Esophagus squamous epithelium (tissue), 4 donors: ENCODE measurements around the gene CCDC187.

Source experiments
- POLR2A ChIP-seq, 4 donors: fragments of 450-650 bp; IDR thresholded peaks; one replicate each; pipeline ENCODE4 v1.6.1; 2017; ENCODE audit warnings: antibody characterized with exemption in 4 of 4, mild to moderate bottlenecking in 4 of 4, moderate library complexity in 3 of 4
- TF ChIP-seq, protein P1 (sequence below), 6 experiments: fragments of 450-650 bp in 4 of 6; fragments of 200-600 bp in 2 of 6; sonication (generic) in 2 of 6; IDR thresholded peaks; one replicate each; pipeline ENCODE4 v1.5.1; 2016 to 2019; ENCODE audit warnings: antibody characterized with exemption in 6 of 6, mild to moderate bottlenecking in 4 of 6, moderate library complexity in 4 of 6

GRCh38 chr9:136277746-136278145 is 26.1 kb downstream of the CCDC187 start:
- TF ChIP-seq, protein P1, sequence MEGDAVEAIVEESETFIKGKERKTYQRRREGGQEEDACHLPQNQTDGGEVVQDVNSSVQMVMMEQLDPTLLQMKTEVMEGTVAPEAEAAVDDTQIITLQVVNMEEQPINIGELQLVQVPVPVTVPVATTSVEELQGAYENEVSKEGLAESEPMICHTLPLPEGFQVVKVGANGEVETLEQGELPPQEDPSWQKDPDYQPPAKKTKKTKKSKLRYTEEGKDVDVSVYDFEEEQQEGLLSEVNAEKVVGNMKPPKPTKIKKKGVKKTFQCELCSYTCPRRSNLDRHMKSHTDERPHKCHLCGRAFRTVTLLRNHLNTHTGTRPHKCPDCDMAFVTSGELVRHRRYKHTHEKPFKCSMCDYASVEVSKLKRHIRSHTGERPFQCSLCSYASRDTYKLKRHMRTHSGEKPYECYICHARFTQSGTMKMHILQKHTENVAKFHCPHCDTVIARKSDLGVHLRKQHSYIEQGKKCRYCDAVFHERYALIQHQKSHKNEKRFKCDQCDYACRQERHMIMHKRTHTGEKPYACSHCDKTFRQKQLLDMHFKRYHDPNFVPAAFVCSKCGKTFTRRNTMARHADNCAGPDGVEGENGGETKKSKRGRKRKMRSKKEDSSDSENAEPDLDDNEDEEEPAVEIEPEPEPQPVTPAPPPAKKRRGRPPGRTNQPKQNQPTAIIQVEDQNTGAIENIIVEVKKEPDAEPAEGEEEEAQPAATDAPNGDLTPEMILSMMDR (IDR thresholded peaks at IDR 0.05): no peak
- TF ChIP-seq POLR2A (IDR thresholded peaks at IDR 0.05): no peak
